GM19438 (cell line): ENCODE results near the gene RGS13.
"Not testable (repeated sequence)": the region's sequence is repeated elsewhere in the genome, so short reads cannot be mapped to it uniquely, and the experiment has no call there.

ENCODE experiments used
- ATAC-seq: cut with Tn5 transposase; IDR thresholded peaks from one replicate; pipeline ENCODE4 v1.9.1; 2021; ENCODE audit warnings: low read depth; ENCODE audit not compliant: unreplicated experiment

RGS13 gene

DNA sequence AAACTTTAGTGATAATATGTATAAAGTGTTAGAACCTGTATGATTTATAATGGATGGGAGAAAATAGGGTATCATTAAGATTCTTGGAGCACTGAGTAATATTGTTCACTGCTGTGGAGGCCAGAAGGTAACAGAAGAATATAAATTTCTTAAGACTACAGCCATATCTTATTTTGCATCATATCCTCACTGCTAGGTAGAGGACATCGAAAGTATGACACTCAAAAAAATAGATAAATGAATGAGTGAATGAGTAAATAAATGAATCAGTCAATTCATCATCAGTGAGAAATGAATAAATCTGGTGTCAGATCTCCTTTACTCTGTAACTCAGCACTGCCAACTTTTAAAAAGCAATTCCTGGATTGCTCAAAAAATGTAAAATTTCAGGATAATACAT is 33.2 kb downstream of the RGS13 start:
- ATAC-seq: no peak

DNA sequence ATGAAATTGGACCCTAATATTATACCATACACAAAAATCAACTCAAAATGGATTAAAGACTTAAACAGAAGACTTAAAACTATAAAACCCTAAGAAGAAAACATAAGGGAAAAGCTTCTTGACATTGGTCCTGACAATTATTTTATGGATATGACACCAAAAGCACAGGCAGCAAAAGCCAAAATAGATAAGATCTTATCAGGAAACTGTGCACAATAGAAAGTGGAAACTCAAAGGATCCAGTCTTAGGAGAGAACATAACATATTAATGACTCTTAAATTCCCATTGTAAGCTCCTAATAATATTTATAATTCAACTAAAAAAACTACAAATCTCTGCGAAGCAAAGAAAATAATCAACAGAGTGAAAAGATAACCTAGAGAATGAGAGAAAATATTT is 39.8 kb downstream of the RGS13 start:
- ATAC-seq: no peak

DNA sequence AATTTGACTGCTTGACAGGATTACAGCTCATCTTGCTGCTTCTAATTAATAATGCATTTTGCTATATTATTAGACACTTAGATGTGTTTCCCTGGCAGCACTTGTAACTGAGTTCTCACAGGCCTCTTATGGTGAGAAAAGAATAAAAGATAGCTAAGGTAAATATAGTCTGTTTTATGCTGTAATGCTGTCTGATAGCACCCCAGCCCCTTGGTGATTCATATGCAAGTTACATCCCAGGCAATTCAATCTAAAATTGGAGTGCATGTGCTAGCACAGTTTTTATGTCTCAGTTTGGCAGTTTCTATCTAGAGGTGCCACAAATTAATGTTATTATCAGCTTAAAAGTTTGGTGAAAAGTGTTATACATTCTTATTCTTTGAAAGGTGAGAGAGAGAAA is 42.2 kb downstream of the RGS13 start:
- no peak for ATAC-seq

DNA sequence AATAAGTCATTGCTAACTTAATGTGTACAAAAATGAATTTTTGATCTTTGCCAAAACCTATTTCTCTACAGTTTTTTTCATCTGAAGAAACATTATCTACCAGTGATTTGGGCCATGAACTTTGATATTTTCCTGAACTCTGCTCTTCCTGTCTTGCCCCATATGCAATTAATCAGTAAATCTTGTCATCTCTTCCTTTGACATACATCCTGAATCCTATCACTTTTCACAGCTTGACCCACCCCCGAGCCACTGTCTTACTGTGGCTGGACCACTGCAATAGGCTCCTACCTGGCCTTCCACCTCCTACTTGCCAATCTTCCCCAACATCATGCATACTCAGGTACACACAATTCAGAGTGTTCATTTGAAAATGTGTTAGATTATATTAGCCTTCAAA is 46.4 kb downstream of the RGS13 start:
- ATAC-seq: no peak

DNA sequence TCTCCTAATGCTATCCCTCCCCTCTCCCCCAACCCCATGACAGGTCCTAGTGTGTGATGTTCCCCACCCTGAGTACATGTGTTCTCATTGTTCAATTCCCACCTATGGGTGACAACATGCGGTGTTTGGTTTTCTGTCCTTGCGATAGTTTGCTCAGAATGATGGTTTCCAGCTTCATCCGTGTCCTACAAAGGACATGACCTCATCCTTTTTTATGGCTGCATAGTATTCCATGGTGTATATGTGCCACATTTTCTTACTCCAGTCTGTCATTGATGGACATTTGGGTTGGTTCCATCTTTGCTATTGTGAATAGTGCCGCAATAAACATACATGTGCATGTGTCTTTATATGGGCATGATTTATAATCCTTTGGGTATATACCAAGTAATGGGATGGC is 47.1 kb downstream of the RGS13 start:
- ATAC-seq: not testable (repeated sequence)

DNA sequence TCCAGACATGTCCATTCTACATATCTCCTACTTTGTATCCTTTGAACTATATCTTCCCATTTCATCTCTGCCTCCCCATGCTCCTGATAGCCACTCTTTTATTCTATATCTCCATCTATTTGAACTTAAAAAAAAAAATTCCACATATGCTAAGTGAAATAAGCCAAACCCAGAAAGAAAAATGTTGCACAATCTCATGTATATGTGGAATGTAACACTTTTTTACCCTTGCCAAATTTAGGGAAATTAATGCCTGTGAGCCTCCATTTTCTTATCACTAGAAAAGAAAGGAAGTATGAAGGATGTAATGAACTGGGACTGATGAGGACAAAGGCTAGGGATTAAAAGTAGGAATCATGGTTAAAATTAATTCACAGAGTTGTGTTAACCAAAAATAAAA is 53.5 kb downstream of the RGS13 start:
- ATAC-seq: no peak

DNA sequence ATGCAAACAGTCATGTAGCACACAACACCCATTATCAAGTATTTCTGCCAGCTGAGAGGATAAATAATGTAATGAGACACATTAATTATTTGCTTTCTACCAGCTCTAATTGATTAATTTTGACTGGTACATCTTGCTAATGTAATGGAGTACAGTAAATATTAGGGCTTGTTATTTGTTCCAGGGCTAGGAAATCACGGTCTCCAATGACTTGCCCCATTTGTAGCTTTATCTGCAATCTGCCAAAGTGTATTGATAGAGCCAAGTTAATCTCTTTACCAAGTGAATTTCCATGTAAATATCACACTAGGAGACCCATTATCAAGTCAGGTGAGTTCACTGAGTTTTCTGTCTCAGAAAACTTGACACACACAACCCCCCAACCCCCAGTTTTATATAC is 55.1 kb downstream of the RGS13 start:
- no peak for ATAC-seq

DNA sequence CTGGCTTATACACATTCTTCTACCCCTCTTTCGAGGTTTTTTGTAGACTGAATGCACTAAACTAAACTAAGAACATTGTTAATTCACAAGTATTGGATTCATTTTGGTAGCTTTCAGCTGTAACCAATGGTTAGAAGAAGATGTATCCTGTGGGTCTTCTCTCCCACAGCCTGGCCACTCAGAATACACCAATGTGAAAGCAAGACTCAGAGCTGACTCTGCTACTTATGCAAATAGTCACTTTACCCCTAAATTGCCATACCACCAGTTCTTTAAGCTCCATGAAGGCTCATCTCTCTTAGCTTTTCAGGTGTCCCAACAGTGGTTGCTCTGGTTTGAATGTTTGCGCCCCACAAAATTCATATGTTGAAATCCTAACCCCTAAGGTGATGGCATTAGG is 60.1 kb downstream of the RGS13 start:
- ATAC-seq: no peak

DNA sequence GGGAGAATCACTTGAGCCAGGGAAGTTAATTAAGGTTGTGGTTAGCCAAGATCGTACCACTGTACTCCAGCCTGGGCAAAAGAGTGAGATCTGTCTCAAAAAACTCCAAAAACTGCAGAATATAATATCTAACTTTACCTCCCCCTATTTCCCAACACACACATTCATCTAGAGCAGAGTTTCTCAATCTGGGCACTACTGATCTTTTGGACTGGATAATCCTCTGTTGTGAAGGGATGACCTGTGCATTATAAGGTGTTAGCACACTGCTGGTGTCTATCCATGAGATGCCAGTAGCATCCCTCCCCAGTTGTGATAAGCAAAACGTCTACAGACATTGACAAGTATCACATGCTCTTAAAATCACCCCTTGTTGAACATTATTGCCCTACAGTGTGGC is 61.8 kb downstream of the RGS13 start:
- no peak for ATAC-seq

DNA sequence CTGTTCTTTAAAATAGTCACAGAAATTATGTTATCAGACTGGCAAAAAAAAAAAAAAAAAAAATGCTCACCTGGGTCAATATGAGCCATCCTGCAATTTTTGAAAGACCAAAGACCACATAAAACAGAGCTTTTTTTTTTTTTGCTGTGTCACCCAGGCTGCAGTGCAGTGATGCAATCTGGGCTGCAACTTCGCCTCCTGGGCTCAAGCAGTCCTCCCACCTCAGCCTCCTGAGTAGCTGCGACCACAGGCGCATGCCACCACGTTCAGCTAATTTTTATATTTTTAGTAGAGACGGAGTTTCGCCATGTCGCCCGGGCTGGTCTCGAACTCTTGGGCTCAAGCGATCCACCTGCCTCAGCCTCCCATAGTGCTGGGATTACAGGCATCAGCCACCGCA is 62.8 kb downstream of the RGS13 start:
- no peak for ATAC-seq

DNA sequence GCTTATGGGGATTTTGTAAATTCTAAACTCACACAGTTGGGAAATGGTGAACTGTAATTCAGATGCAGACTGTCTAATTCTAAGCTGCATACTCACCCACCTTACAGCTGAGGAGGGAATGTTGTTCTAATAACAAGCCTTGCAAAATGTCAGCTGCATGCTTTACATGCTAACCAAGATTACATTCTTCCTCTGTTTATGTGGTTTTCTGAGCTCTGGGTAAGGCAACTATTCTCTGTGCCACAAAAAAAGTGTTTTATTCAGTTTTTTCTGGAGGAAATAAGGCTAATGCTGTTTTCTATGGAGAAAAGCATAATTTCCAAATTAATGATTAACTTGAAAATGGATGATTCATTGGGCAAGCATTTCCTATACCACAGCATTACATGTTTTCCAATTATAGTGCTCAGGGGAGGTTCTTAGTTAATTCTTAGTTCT is 64.9 kb downstream of the RGS13 start:
- ATAC-seq: no peak

DNA sequence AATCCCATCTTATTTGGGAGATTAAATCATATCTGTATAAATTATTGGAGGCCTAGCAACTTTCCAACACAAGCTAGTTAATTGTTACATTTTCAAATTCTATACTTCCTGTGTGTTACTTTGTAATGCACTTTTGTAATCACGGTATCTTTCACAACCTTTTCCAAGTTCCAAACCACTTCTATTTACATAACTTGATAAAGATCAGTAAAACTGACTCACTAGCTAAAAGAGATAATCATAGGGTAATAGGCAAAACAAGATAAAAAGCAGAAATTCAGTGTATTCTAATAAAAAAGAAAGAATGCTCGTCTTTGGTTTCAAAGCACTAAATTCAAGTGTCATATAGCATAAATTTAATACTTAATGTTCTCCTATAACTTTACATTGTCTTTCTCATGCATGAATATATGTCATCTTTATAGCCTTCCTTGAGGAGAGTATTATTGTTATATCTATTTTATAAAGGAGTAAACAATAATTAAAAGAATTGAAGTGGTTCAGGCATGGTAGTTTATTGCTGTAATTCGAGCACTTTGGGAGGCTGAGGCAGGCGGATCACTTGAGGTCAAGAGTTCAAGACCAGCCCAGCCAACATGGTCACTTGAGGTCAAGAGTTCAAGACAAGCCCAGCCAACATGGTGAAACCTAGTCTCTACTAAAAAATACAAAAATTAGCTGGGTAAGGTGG is 66.4 kb downstream of the RGS13 start:
- no peak for ATAC-seq

DNA sequence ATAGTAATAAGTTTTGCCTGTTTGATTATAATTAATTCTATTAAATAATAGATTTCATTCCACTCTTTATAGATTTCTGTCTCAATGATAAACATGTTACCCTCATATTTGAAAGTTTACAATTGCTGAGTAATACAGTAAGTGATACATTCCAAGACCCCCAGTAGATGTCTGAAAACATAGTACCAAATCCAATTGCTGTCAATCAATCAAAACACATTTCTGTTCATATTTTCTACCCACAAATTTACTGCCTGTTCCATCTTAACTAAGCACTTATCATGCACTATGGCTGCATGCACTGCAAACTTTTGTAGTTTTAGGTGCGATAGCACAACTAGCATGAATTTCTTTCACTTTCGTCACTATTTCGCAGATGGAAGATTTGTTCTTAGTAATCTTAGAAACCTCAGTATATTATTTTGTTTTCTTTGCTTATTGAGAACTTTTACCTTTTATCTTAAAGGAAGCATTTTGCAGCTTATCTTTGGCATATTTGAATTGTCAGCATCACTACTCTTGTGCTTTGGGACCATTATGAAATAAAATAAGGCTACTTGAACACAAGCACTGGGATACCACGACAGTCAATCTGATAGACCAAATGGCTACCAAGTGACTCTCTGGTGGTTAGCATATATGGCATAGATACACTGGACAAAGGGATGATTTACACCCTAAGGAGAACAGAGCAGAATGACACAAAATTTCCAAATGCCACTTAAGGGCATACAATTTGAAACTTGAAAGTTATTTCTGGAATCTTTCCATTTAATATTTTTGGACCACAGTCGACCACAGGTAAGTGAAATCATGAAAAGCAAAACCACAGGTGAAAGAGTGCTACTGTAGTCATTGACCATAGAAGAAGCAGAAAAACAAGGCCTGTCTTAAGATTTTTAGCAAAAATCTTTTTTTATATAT is 67.6 kb downstream of the RGS13 start:
- ATAC-seq: peak; percentile 79

DNA sequence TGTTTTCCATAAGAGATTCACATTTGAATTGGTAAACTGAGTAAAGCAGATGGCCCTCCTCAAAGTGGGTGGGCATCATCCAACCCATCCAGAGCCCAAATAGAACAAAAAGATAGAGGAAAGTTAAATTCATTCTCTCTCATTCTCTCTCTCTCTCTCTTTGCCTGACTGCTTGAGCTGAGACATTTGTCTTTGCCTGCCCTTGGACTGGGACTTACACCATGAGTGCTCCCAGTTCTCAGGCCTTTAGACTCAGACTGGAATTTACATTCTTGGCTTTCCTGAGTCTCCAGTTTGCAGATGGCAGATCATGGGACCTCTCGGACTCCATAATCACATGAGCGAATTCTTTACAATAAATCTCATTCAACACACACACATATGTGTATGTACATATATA is 69.6 kb downstream of the RGS13 start:
- ATAC-seq: no peak

DNA sequence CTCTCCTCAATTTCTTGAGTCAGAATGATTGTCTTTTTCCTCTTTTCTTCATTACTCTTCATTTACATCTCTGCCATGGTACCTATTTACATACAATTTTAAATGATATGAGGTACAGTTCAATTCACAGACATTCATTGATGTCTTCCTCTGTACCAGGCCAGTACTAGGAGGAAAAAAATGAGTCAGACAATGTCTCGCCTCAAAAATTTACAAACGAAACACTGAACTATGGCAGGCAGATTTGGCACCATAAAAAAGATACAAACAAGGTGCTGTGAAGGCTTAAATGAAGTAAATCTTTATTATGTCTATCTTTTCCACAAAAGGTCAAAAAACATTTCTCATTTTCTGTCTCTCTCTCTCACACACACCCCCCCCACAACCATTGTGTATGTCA is 71.0 kb downstream of the RGS13 start:
- no peak for ATAC-seq

DNA sequence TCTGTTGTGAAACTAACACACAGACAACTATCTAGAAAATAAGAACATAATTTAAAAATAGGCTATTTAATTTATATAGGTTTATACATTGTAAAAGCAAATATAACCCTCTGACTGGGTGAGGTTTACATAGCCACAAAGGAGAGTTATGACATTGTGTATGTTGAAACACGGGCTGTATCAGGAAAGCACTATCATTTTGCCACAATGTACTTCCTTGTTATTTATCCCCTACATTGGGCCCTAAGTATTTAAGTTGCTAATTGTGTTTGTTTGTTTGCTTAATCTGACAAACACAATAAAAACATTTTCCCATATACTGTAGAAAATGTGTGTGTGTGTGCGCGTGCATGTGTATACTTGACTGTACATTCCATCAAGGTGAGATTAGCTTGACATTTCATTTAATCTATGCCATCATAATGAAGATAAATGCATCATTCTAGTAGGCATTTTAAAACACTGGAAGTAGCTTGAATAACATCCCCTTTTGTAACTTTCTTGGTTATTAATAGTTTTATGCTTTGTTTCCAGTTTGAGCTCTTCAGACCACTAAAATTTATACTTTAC is 72.1 kb downstream of the RGS13 start:
- ATAC-seq: no peak

DNA sequence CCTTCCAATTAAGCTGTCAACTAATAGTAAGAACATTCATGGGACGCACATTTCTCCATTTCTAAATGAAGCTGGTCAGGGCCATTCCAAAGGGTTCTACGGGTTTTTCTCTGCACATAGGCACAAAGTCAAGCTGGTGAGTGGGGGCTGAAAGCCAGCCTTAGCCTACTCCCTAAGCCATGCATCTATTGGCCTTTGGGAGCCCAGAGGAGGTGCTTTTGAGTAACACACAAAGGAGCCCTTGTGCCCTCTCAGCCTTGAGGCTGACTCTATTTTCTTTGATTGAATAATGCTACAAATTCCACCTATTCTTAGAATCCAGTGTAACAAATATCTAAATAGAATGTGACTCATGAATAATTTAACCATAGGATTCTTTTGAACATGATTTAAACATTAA is 73.6 kb downstream of the RGS13 start:
- no peak for ATAC-seq
